GM12891 (cell line): ENCODE measurements around the gene MMP15.
"Not testable (repeated sequence)": the region's sequence is repeated elsewhere in the genome, so short reads cannot be mapped to it uniquely, and the experiment has no call there.

ENCODE experiments used
- DNase-seq: peaks from one replicate; pipeline ENCODE4 v3.0.0; 2011; ENCODE audit warnings: low spot score; ENCODE audit not compliant: insufficient read length
- FAIRE-seq: peaks from 2 replicates; lab custom pipeline; 2011; peaks lifted over from hg19 to GRCh38; lab: Jason Lieb, UNC
- PAX5 ChIP-seq: IDR thresholded peaks from 2 replicates; pipeline ENCODE4 v1.6.1; 2011; ENCODE audit warnings: low read length, moderate library complexity, mild to moderate bottlenecking; ENCODE audit not compliant: insufficient read depth, severe bottlenecking
- POLR2A ChIP-seq: IDR thresholded peaks from 2 replicates; pipeline ENCODE4 v1.6.1; 2011; ENCODE audit warnings: low read depth, low read length, control low read depth
- POLR2AphosphoS5 ChIP-seq: IDR thresholded peaks from 2 replicates; pipeline ENCODE4 v1.6.1; 2011; ENCODE audit warnings: low read depth, low read length, control low read depth
- POU2F2 ChIP-seq: IDR thresholded peaks from 2 replicates; pipeline ENCODE4 v1.6.1; 2011; ENCODE audit warnings: low read depth, mild to moderate bottlenecking, control low read depth, low read length, moderate library complexity
- SPI1 ChIP-seq: IDR thresholded peaks from 2 replicates; pipeline ENCODE4 v1.6.1; 2011; ENCODE audit warnings: low read depth, low read length, control low read depth
- TAF1 ChIP-seq: IDR thresholded peaks from 2 replicates; pipeline ENCODE4 v1.6.1; 2011; ENCODE audit warnings: low read depth, low read length, control low read depth

Gene MMP15

DNA sequence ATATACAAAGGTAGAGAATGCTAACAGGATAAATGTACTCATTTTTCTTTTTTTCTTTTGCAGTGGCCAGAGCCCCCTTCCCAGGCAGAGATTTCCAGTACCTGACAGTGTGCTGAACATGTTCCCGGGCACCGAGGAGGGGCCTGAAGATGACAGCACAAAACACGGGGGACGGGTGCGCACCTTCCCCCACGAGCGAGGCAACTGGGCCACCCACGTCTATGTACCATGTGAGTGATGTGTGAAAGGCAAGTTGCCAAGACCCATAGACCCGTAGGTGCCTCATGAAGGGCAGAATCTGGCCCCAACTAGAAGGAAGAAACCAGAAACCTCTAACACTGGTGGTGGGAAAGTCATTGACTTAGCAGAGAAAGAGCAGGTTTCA, 23.1 kb upstream of the MMP15 start:
- TF ChIP-seq SPI1 (no peak), POLR2A (no peak), POU2F2 (no peak), TAF1 (no peak), POLR2AphosphoS5 (no peak)
- no peak for FAIRE-seq
- no peak for DNase-seq

DNA sequence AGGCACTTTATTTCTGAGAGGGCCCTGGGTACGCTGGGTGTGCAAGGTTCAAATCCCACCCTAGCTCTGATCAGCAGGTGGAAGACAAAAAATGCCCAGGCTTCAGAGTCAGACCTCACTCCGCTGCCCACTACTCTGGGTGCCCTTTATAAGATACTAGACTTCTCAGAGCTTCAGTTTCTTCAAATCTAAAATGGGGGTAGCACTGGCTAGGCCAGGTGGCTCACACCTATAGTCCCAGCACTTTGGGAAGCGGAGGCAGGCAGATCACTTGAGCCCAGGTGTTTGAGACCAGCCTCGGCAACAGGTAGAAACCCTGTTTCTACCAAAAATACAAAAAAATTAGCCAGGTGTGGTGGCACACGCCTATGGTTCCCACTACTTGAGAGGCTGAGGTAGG, 22.6 kb upstream of the MMP15 start:
- DNase-seq = no peak
- no peak for FAIRE-seq
- TF ChIP-seq SPI1 (no peak), POU2F2 (no peak)

DNA sequence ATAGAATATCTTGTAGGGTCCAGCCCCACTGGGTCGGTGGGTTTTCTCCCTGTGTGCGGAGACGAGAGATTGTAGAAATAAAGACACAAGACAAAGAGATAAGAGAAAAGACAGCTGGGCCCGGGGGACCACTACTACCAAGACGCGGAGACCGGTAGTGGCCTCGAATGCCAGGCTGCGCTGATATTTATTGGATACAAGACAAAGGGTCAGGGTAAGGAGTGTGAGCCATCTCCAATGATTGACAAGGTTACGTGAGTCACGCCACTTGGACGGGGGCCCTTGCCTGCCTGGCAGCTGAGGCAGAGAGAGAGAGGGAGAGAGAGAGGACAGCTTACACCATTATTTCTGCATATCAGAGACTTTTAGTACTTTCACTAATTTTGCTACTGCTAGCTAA, 20.8 kb upstream of the MMP15 start:
- DNase-seq, FAIRE-seq: not testable (repeated sequence)

- FAIRE-seq (no peak), DNase-seq (no peak)
- TF ChIP-seq POLR2AphosphoS5 (no peak), POU2F2 (no peak), POLR2A (no peak), PAX5 (no peak), SPI1 (no peak), TAF1 (no peak)
Measured at GRCh38 chr16:58009856-58010416, 15.6 kb upstream of the MMP15 start.

GRCh38 chr16:58010886-58011285, 14.7 kb upstream of the MMP15 start:
- no peak for TF ChIP-seq POU2F2
- DNase-seq (no peak), FAIRE-seq (no peak)

- DNase-seq = no peak
- TF ChIP-seq POLR2A = no peak
- no peak for TF ChIP-seq POLR2AphosphoS5
- TF ChIP-seq PAX5 = no peak
- no peak for TF ChIP-seq POU2F2
- TF ChIP-seq TAF1 = no peak
- TF ChIP-seq SPI1 = no peak
- FAIRE-seq = no peak
Measured at GRCh38 chr16:58011652-58012051, 13.9 kb upstream of the MMP15 start.

DNA sequence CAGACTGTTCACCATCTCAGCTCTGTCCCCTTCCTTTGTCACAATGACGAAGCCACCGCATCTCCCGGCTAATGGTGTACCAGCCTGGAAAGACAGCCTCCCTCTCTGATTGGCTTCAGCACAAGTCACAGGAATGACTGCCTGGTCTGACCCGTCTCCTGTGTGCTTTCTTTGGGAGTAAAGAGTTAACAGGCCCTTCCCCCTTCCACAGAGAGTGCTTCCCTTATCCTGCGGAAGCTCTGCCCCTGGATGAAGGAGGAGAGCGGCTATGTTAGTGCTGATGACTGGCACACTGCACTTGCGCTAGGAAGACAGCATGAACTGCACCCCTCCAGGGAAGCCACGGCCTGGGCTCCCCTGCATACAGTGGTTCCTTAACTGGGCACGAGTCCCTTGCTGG, 13.1 kb upstream of the MMP15 start:
- no peak for FAIRE-seq
- TF ChIP-seq POU2F2 = no peak
- TF ChIP-seq TAF1 = no peak
- TF ChIP-seq POLR2AphosphoS5 = no peak
- TF ChIP-seq POLR2A = no peak
- no peak for TF ChIP-seq PAX5
- no peak for TF ChIP-seq SPI1
- DNase-seq = no peak

GRCh38 chr16:58013201-58013956, 12.2 kb upstream of the MMP15 start:
- DNase-seq = no peak
- FAIRE-seq = no peak
- TF ChIP-seq SPI1 (no peak), POU2F2 (no peak), POLR2A (no peak)

DNA sequence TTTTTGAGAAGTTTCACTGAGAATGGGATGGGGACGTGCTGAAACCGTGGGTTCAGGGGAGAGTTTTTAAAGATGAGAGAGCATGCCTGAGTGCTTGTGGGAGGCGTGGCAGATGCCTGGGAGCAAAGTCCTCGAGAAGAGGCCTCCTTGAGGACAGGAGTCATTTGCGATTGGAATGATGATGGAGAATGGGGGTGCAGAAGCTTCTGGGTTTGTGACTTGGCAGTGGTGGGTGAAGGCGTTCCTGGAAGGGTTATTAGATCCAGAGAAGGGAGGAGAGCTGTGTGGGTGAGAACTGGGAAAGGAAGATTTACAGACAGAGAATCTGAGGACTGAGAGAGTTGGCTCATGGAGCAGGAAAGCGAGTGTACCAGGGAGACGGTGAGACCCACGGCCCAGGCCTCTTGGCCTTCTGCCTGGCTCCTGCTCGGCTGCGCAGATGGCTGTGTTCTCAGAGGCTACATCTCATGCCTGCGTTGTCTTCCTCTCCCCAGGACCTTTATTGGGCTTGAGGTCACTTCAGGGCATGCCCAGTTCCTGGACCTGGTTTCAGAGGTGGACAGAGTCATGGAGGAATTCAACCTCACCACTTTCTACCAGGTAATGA, 8.6 kb upstream of the MMP15 start:
- no peak for DNase-seq
- FAIRE-seq = no peak
- TF ChIP-seq TAF1 = no peak
- TF ChIP-seq SPI1 = no peak
- TF ChIP-seq POLR2AphosphoS5 = no peak
- no peak for TF ChIP-seq PAX5
- no peak for TF ChIP-seq POU2F2
- no peak for TF ChIP-seq POLR2A

GRCh38 chr16:58018803-58019202, 6.8 kb upstream of the MMP15 start:
- TF ChIP-seq SPI1 (no peak), POLR2A (no peak), POLR2AphosphoS5 (no peak), PAX5 (no peak), POU2F2 (no peak), TAF1 (no peak)
- DNase-seq = no peak
- FAIRE-seq = no peak
